ENCODE data around the gene DNAJB1. TPM values are rescaled to one million over a fixed set of nuclear protein-coding genes. Genes with fewer than 3 reads are reported as not detected.
A peak's percentile ranks its signal among the peaks of the same experiment; 100 is the strongest.

Gene DNAJB1
- total and polyA plus RNA-seq, 2 of the 13 experiments (the other 11 are each of a cell fraction or from before 2014, with no cell fraction given): 87.5 to 97.3 TPM

- TF ChIP-seq, protein P1, sequence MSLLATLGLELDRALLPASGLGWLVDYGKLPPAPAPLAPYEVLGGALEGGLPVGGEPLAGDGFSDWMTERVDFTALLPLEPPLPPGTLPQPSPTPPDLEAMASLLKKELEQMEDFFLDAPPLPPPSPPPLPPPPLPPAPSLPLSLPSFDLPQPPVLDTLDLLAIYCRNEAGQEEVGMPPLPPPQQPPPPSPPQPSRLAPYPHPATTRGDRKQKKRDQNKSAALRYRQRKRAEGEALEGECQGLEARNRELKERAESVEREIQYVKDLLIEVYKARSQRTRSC (CRISPR knock-in tag; IDR thresholded peaks at IDR 0.05; ENCODE audit: low read depth): 0 out of 2 replicates have a peak, but pooled peaks have one; percentile 62
- no peak for TF ChIP-seq ZNF224 (CRISPR knock-in tag; IDR thresholded peaks at IDR 0.05)
- TF ChIP-seq KDM5B (CRISPR knock-in tag; IDR thresholded peaks at IDR 0.05; ENCODE audit: borderline replicate concordance): peak; percentile 82
- TF ChIP-seq ZNF761 (CRISPR knock-in tag; conservative IDR thresholded peaks at IDR 0.05): peak; percentile 52; the same call in 1 of the 2 replicates
- TF ChIP-seq KLF15 (CRISPR knock-in tag; IDR thresholded peaks at IDR 0.05; ENCODE audit: borderline replicate concordance): no peak; the same call in 1 of the 2 replicates
- no peak for TF ChIP-seq ZBTB20 (CRISPR knock-in tag; IDR thresholded peaks at IDR 0.05; ENCODE audit: borderline replicate concordance, low read depth)
- no peak for TF ChIP-seq ZNF644 (CRISPR knock-in tag; IDR thresholded peaks at IDR 0.05; ENCODE audit: low read depth)
- no peak for TF ChIP-seq ZNF547 (CRISPR knock-in tag; IDR thresholded peaks at IDR 0.05)
- TF ChIP-seq, protein P2, sequence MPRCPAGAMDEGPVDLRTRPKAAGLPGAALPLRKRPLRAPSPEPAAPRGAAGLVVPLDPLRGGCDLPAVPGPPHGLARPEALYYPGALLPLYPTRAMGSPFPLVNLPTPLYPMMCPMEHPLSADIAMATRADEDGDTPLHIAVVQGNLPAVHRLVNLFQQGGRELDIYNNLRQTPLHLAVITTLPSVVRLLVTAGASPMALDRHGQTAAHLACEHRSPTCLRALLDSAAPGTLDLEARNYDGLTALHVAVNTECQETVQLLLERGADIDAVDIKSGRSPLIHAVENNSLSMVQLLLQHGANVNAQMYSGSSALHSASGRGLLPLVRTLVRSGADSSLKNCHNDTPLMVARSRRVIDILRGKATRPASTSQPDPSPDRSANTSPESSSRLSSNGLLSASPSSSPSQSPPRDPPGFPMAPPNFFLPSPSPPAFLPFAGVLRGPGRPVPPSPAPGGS (CRISPR knock-in tag; IDR thresholded peaks at IDR 0.05): peak; percentile 57; the same call in 1 of the 2 replicates
- peak; percentile 87; the same call in 1 of the 2 replicates for TF ChIP-seq HOXA5 (CRISPR knock-in tag; IDR thresholded peaks at IDR 0.05)
- TF ChIP-seq REPIN1 (CRISPR knock-in tag; IDR thresholded peaks at IDR 0.05; ENCODE audit: borderline replicate concordance, low read depth): 0 out of 2 replicates have a peak, but pooled peaks have one; percentile 50
- no peak; the same call in none of the 2 replicates for TF ChIP-seq THAP11 (CRISPR knock-in tag; IDR thresholded peaks at IDR 0.05)
- TF ChIP-seq ZSCAN9 (CRISPR knock-in tag; IDR thresholded peaks at IDR 0.05; ENCODE audit: borderline replicate concordance): no peak; the same call in 1 of the 2 replicates
- peak; percentile 70 for TF ChIP-seq GTF2F1 (IDR thresholded peaks at IDR 0.05; ENCODE audit: low read length)
- TF ChIP-seq ZNF703 (CRISPR knock-in tag; IDR thresholded peaks at IDR 0.05; ENCODE audit: borderline replicate concordance): no peak
- TF ChIP-seq FUBP1 (CRISPR knock-in tag; IDR thresholded peaks at IDR 0.05; ENCODE audit: borderline replicate concordance): no peak
- TF ChIP-seq, protein P3, sequence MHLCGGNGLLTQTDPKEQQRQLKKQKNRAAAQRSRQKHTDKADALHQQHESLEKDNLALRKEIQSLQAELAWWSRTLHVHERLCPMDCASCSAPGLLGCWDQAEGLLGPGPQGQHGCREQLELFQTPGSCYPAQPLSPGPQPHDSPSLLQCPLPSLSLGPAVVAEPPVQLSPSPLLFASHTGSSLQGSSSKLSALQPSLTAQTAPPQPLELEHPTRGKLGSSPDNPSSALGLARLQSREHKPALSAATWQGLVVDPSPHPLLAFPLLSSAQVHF (CRISPR knock-in tag; IDR thresholded peaks at IDR 0.05): no peak
- TF ChIP-seq ZNF776 (CRISPR knock-in tag; IDR thresholded peaks at IDR 0.05): no peak; the same call in 1 of the 2 replicates
- TF ChIP-seq, protein P4, sequence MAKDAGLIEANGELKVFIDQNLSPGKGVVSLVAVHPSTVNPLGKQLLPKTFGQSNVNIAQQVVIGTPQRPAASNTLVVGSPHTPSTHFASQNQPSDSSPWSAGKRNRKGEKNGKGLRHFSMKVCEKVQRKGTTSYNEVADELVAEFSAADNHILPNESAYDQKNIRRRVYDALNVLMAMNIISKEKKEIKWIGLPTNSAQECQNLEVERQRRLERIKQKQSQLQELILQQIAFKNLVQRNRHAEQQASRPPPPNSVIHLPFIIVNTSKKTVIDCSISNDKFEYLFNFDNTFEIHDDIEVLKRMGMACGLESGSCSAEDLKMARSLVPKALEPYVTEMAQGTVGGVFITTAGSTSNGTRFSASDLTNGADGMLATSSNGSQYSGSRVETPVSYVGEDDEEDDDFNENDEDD (CRISPR knock-in tag; IDR thresholded peaks at IDR 0.05; ENCODE audit: borderline replicate concordance): no peak
- TF ChIP-seq, protein P5, sequence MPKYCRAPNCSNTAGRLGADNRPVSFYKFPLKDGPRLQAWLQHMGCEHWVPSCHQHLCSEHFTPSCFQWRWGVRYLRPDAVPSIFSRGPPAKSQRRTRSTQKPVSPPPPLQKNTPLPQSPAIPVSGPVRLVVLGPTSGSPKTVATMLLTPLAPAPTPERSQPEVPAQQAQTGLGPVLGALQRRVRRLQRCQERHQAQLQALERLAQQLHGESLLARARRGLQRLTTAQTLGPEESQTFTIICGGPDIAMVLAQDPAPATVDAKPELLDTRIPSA (CRISPR knock-in tag; IDR thresholded peaks at IDR 0.05; ENCODE audit: borderline replicate concordance): no peak
Measured at GRCh38 chr19:14517840-14518505, at the start of gene DNAJB1 (continued).
